RWPE1 (cell line): ENCODE results near the gene GORAB.

ENCODE experiments used
- CTCF ChIA-PET: fragments of 350-600 bp; sonication (Branson Sonifier 250); formaldehyde crosslinking; extraction: SDS; loops from one replicate; lab custom pipeline; 2021; lab: Yijun Ruan, JAX
- POLR2A ChIA-PET: fragments of 400-600 bp; formaldehyde crosslinking; extraction: SDS; loops from one replicate; lab custom pipeline; 2020; ENCODE audit warnings: antibody characterized with exemption; ENCODE audit not compliant: low non-redundant PET; lab: Yijun Ruan, JAX
- DNase-seq: peaks from one replicate; pipeline ENCODE4 v3.0.0; 2012; ENCODE audit warnings: low spot score
- H3K27ac ChIP-seq: fragments of 450-650 bp; 2 replicates; pipeline ENCODE4 v1.5.1; 2017
- CTCF ChIP-seq: fragments of 450-650 bp; conservative IDR thresholded peaks from 2 replicates; pipeline ENCODE4 v1.5.1; 2017; ENCODE audit warnings: low read depth, mild to moderate bottlenecking

Gene GORAB

GRCh38 chr1:170593173-170594011 is 61.4 kb downstream of the GORAB start:
- TF ChIP-seq CTCF = no peak
- H3K27ac ChIP-seq = no peak overlapping the region
- CTCF ChIA-PET = interaction anchor here (0.6 kb wide), 1 partner anchor 146 kb away, joined by 3 read pairs; no protein-coding TSS in a partner anchor
- DNase-seq = no peak
- POLR2A ChIA-PET = no interaction called here

GRCh38 chr1:170594066-170594626 is 62.2 kb downstream of the GORAB start:
- TF ChIP-seq CTCF = no peak
- DNase-seq = no peak
- ChIA-PET CTCF (no interaction called here), POLR2A (no interaction called here)
- no peak overlapping the region for H3K27ac ChIP-seq

GRCh38 chr1:170596701-170597100 is 64.7 kb downstream of the GORAB start:
- ChIA-PET CTCF (no interaction called here), POLR2A (no interaction called here)
- no peak for DNase-seq
- H3K27ac ChIP-seq = no peak overlapping the region
- no peak for TF ChIP-seq CTCF

GRCh38 chr1:170598618-170599017 is 66.7 kb downstream of the GORAB start:
- H3K27ac ChIP-seq = no peak overlapping the region
- no peak for DNase-seq
- no peak for TF ChIP-seq CTCF
- POLR2A ChIA-PET = no interaction called here
- CTCF ChIA-PET = no interaction called here

GRCh38 chr1:170599033-170599432 is 67.1 kb downstream of the GORAB start:
- no peak overlapping the region for H3K27ac ChIP-seq
- DNase-seq = no peak
- POLR2A ChIA-PET = no interaction called here
- no peak for TF ChIP-seq CTCF
- CTCF ChIA-PET = no interaction called here

- ChIA-PET POLR2A (no interaction called here), CTCF (no interaction called here)
- DNase-seq = no peak
- no peak for TF ChIP-seq CTCF
- no peak overlapping the region for H3K27ac ChIP-seq
These were observed 69.9 kb downstream of the GORAB start for GRCh38 chr1:170601866-170602265.
